OCI-LY1 (cell line): ENCODE data around the gene PBOV1.

Experiments used
- H2AFZ ChIP-seq: fragments of 200-600 bp; sonication (generic), shearing (Covaris generic); 2 replicates; pipeline ENCODE4 v1.6.0; 2014; ENCODE audit warnings: antibody characterized with exemption, mild to moderate bottlenecking, low read length
- H3F3A ChIP-seq: fragments of 200-600 bp; sonication (generic), shearing (Covaris generic); 2 replicates; pipeline ENCODE4 v1.6.0; 2014; ENCODE audit warnings: mild to moderate bottlenecking, antibody characterized with exemption, low read length, moderate library complexity; ENCODE audit not compliant: insufficient read depth
- H3K27ac ChIP-seq: fragments of 200-600 bp; sonication (generic); 2 replicates; pipeline ENCODE4 v1.5.1; 2014; ENCODE audit warnings: low read length, mixed run types, mild to moderate bottlenecking, low read depth; ENCODE audit not compliant: poor library complexity, severe bottlenecking
- H3K27me3 ChIP-seq: fragments of 200-600 bp; sonication (generic); 2 replicates; pipeline ENCODE4 v1.6.0; 2014; ENCODE audit warnings: antibody characterized with exemption, mild to moderate bottlenecking, low read length, moderate library complexity; ENCODE audit not compliant: insufficient read depth
- H3K36me3 ChIP-seq: fragments of 200-600 bp; sonication (generic); 2 replicates; pipeline ENCODE4 v1.6.1; 2014; ENCODE audit warnings: mild to moderate bottlenecking, antibody characterized with exemption, low read length, moderate library complexity, mixed read lengths; ENCODE audit not compliant: insufficient read depth
- H3K4me1 ChIP-seq: fragments of 200-600 bp; sonication (generic); 2 replicates; pipeline ENCODE4 v1.5.1; 2014; ENCODE audit warnings: mild to moderate bottlenecking, low read length, moderate library complexity; ENCODE audit not compliant: insufficient read depth, severe bottlenecking
- H3K4me2 ChIP-seq: fragments of 200-600 bp; sonication (generic), shearing (Covaris generic); 2 replicates; pipeline ENCODE4 v1.6.1; 2014; ENCODE audit warnings: low read length
- H3K4me3 ChIP-seq: fragments of 200-600 bp; sonication (generic); 2 replicates; pipeline ENCODE4 v1.5.1; 2014; ENCODE audit warnings: low read length, low read depth, mild to moderate bottlenecking, mixed read lengths; ENCODE audit not compliant: poor library complexity, severe bottlenecking
- H3K79me2 ChIP-seq: fragments of 200-600 bp; shearing (Covaris generic); 2 replicates; pipeline ENCODE4 v1.6.1; 2016; ENCODE audit warnings: mixed run types, low read length, mixed read lengths; ENCODE audit not compliant: insufficient read depth
- H3K9ac ChIP-seq: fragments of 200-600 bp; sonication (generic), shearing (Covaris generic); 2 replicates; pipeline ENCODE4 v1.6.1; 2014; ENCODE audit warnings: mild to moderate bottlenecking, low read length, mixed read lengths
- H3K9me2 ChIP-seq: fragments of 200-600 bp; sonication (generic), shearing (Covaris generic); 2 replicates; pipeline ENCODE4 v1.6.1; 2014; ENCODE audit warnings: low read depth, mild to moderate bottlenecking, low read length, mixed read lengths
- H3K9me3 ChIP-seq: fragments of 200-600 bp; shearing (Covaris generic); 2 replicates; pipeline ENCODE4 v1.6.1; 2014; ENCODE audit warnings: low read length, mixed read lengths
- H4K20me1 ChIP-seq: fragments of 200-600 bp; sonication (generic), shearing (Covaris generic); 2 replicates; pipeline ENCODE4 v1.6.0; 2016; ENCODE audit warnings: mild to moderate bottlenecking, low read length; ENCODE audit not compliant: insufficient read depth
- EZH2 ChIP-seq: fragments of 200-600 bp; sonication (generic), shearing (Covaris generic); IDR thresholded peaks from 2 replicates; pipeline ENCODE4 v1.8.0; 2017; ENCODE audit warnings: borderline replicate concordance, mixed run types, mild to moderate bottlenecking, antibody characterized with exemption, low read length, moderate library complexity, mixed read lengths
- TF ChIP-seq, protein P1 (sequence below): fragments of 200-600 bp; sonication (generic), shearing (Covaris generic); IDR thresholded peaks from 2 replicates; pipeline ENCODE4 v1.5.1; 2017; ENCODE audit warnings: mild to moderate bottlenecking, antibody characterized with exemption, low read length, moderate library complexity, mixed read lengths

PBOV1 gene

DNA sequence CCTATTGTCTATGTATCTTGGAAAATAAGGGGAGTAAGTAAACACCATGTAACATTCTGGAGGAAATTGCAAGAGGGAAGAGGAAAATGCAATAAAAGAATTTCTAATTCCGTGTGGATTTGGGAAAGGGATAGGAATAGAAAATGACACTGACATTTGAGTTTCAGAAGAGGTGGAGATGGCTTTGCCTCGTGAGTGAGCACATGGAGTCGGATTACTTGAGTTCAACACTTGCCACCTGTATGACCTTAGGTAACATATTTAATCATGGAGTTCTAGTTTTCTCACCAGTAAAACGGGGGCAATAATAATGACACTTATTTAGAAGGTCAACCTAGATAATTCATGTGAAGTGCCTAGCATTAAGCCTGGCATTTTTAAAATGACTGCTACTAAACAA, 10.8 kb upstream of the PBOV1 start:
- H3K27me3 ChIP-seq, result no peaks in the 10 kb centered on the region
- H3F3A ChIP-seq, result no peaks in the 10 kb centered on the region
- no peaks in the 10 kb centered on the region for H3K9me2 ChIP-seq
- no peaks in the 10 kb centered on the region for H3K36me3 ChIP-seq
- no peak overlapping the region for H3K4me3 ChIP-seq
- no peak overlapping the region for H3K27ac ChIP-seq
- H3K4me2 ChIP-seq, result no peak overlapping the region
- H2AFZ ChIP-seq, result no peak overlapping the region
- H3K9me3 ChIP-seq, result no peaks in the 10 kb centered on the region
- H4K20me1 ChIP-seq, result no peaks in the 10 kb centered on the region
- H3K79me2 ChIP-seq, result no peaks in the 10 kb centered on the region
- H3K9ac ChIP-seq, result no peak overlapping the region
- no peak for TF ChIP-seq EZH2
- TF ChIP-seq, protein P1, sequence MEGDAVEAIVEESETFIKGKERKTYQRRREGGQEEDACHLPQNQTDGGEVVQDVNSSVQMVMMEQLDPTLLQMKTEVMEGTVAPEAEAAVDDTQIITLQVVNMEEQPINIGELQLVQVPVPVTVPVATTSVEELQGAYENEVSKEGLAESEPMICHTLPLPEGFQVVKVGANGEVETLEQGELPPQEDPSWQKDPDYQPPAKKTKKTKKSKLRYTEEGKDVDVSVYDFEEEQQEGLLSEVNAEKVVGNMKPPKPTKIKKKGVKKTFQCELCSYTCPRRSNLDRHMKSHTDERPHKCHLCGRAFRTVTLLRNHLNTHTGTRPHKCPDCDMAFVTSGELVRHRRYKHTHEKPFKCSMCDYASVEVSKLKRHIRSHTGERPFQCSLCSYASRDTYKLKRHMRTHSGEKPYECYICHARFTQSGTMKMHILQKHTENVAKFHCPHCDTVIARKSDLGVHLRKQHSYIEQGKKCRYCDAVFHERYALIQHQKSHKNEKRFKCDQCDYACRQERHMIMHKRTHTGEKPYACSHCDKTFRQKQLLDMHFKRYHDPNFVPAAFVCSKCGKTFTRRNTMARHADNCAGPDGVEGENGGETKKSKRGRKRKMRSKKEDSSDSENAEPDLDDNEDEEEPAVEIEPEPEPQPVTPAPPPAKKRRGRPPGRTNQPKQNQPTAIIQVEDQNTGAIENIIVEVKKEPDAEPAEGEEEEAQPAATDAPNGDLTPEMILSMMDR, result no peak
- H3K4me1 ChIP-seq, result no peaks in the 10 kb centered on the region

DNA sequence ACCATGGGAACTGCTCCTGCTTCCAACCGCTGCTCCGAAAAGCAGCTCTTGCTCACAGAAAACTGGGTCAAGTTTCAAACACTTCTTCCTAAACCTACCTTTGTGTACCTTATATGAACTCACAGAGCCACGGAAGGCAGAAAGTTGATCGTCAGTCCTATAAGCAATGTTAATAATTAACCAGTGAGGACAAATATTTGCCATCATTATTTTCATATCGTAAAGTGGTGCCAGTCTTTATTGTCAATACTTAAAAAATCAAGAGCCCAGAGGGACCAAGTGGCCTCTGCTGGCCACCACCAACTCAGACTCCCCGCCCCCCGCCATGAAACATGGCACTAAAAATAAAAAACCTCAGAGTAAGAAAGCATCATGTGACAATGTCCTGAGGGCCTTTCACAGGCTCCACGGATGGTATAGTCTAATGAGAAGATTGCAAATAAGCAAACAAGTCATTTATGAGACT, 9.1 kb upstream of the PBOV1 start:
- no peak overlapping the region for H3K4me3 ChIP-seq
- no peaks in the 10 kb centered on the region for H3K36me3 ChIP-seq
- H3K79me2 ChIP-seq, result no peaks in the 10 kb centered on the region
- no peaks in the 10 kb centered on the region for H3K27me3 ChIP-seq
- TF ChIP-seq, protein P1, result no peak
- no peak for TF ChIP-seq EZH2
- H3K4me1 ChIP-seq, result no peaks in the 10 kb centered on the region
- H3K4me2 ChIP-seq, result no peak overlapping the region
- H3K27ac ChIP-seq, result no peak overlapping the region
- no peaks in the 10 kb centered on the region for H3F3A ChIP-seq
- no peaks in the 10 kb centered on the region for H4K20me1 ChIP-seq
- no peak overlapping the region for H2AFZ ChIP-seq
- H3K9ac ChIP-seq, result no peak overlapping the region
- no peaks in the 10 kb centered on the region for H3K9me3 ChIP-seq
- H3K9me2 ChIP-seq, result no peaks in the 10 kb centered on the region

DNA sequence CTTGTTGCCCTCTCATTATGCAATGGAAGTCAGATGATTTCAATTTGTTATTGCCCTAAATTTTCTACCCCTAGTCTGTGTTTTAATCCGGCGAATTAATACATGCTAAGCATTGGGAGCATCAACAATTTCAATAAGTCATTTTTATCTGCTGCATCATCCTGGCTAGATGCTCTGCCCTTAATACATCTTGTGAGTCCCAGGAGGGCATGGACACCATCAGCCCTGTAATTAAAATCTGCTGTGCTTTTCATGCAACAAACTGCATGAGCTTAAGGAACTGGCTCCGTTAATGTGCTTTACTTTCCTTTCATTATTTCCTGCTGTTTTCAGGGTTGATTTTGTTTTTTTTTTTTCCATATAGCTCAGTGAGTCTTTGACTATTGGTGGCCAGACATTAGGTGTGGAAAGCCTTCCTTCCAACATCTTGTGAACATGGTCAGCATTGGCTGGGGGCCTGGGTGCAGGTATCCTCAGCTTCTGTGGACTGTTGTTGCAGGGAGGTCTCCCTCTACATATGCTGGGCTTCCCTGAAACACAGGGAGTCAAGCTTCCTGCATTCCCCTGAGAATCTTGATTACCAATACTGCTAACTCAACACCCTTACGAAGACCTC, 8.5 kb upstream of the PBOV1 start:
- Histone ChIP-seq H3K9me2 (no peaks in the 10 kb centered on the region), H3K27ac (no peak overlapping the region), H4K20me1 (no peaks in the 10 kb centered on the region), H3K4me3 (no peak overlapping the region), H3K27me3 (no peaks in the 10 kb centered on the region), H3K79me2 (no peaks in the 10 kb centered on the region), H3K4me2 (no peak overlapping the region), H2AFZ (no peak overlapping the region), H3K36me3 (no peaks in the 10 kb centered on the region), H3K9me3 (no peaks in the 10 kb centered on the region), H3K9ac (no peak overlapping the region), H3F3A (no peaks in the 10 kb centered on the region), H3K4me1 (no peaks in the 10 kb centered on the region)
- TF ChIP-seq, protein P1, result no peak
- TF ChIP-seq EZH2, result no peak
